WTC11 (cell line): ENCODE results near the gene PTPRN2.

ENCODE experiments used
- CREB1 ChIP-seq: sonication (generic); formaldehyde crosslinking; IDR thresholded peaks from 2 replicates; pipeline ENCODE4 v1.8.0; 2023; ENCODE audit warnings: mild to moderate bottlenecking, missing genetic modification reagents
- CTCF ChIP-seq: fragments of 200-600 bp; IDR thresholded peaks from 2 replicates; pipeline ENCODE4 v1.8.0; 2022; ENCODE audit warnings: antibody characterized with exemption
- E2F4 ChIP-seq: sonication (generic); formaldehyde crosslinking; IDR thresholded peaks from 2 replicates; pipeline ENCODE4 v1.8.1; 2022; ENCODE audit warnings: low read depth, mild to moderate bottlenecking, moderate library complexity, missing genetic modification reagents, borderline replicate concordance
- ELF4 ChIP-seq: sonication (generic); formaldehyde crosslinking; IDR thresholded peaks from 2 replicates; pipeline ENCODE4 v1.8.1; 2022; ENCODE audit warnings: low read depth, mild to moderate bottlenecking, moderate library complexity, missing genetic modification reagents
- ESRRA ChIP-seq: sonication (generic); formaldehyde crosslinking; IDR thresholded peaks from 2 replicates; pipeline ENCODE4 v1.8.1; 2022; ENCODE audit warnings: mild to moderate bottlenecking, missing genetic modification reagents, borderline replicate concordance
- FOXP1 ChIP-seq: sonication (generic); formaldehyde crosslinking; IDR thresholded peaks from 2 replicates; pipeline ENCODE4 v1.8.0; 2022; ENCODE audit warnings: missing genetic modification reagents, mild to moderate bottlenecking, moderate library complexity, borderline replicate concordance
- HMGXB4 ChIP-seq: sonication (generic); formaldehyde crosslinking; IDR thresholded peaks from 2 replicates; pipeline ENCODE4 v1.8.1; 2023; ENCODE audit warnings: mild to moderate bottlenecking, moderate library complexity, missing genetic modification reagents
- USF1 ChIP-seq: sonication (generic); formaldehyde crosslinking; IDR thresholded peaks from 2 replicates; pipeline ENCODE4 v1.8.0; 2022; ENCODE audit warnings: mild to moderate bottlenecking, missing genetic modification reagents
- ZNF396 ChIP-seq: fragments of 250-450 bp; sonication (Bioruptor Pico); IDR thresholded peaks from 2 replicates; pipeline ENCODE4 v1.8.0; 2021; ENCODE audit warnings: mild to moderate bottlenecking, moderate library complexity, borderline replicate concordance
- ZNF532 ChIP-seq: fragments of 250-450 bp; sonication (Bioruptor Pico); IDR thresholded peaks from 2 replicates; pipeline ENCODE4 v1.9.0; 2021; ENCODE audit warnings: mild to moderate bottlenecking, borderline replicate concordance
- ZNF671 ChIP-seq: fragments of 250-450 bp; sonication (Bioruptor Pico); IDR thresholded peaks from 2 replicates; pipeline ENCODE4 v1.8.0; 2021; ENCODE audit warnings: mild to moderate bottlenecking

GRCh38 chr7:157872447-157872846, 715.2 kb downstream of the PTPRN2 start:
- TF ChIP-seq ZNF396 (no peak), CTCF (no peak), FOXP1 (CRISPR knock-in tag) (no peak), USF1 (no peak), CREB1 (CRISPR knock-in tag) (no peak), E2F4 (no peak), ELF4 (CRISPR knock-in tag) (no peak), ZNF671 (CRISPR knock-in tag) (no peak), HMGXB4 (CRISPR knock-in tag) (no peak), ZNF532 (CRISPR knock-in tag) (no peak), ESRRA (CRISPR knock-in tag) (no peak)
